ENCODE data around the gene FGF19.

- TF ChIP-seq SP1 (IDR thresholded peaks at IDR 0.05) (no peak), FOXA1 (IDR thresholded peaks at IDR 0.05) (no peak), L3MBTL2 (conservative IDR thresholded peaks at IDR 0.05) (no peak), CTBP1 (IDR thresholded peaks at IDR 0.05; ENCODE audit: borderline replicate concordance) (no peak), BHLHE40 (IDR thresholded peaks at IDR 0.05; ENCODE audit: borderline replicate concordance) (no peak), TARDBP (IDR thresholded peaks at IDR 0.05) (no peak), HDGF (IDR thresholded peaks at IDR 0.05; ENCODE audit: borderline replicate concordance) (no peak)
- TF ChIP-seq, protein P1, sequence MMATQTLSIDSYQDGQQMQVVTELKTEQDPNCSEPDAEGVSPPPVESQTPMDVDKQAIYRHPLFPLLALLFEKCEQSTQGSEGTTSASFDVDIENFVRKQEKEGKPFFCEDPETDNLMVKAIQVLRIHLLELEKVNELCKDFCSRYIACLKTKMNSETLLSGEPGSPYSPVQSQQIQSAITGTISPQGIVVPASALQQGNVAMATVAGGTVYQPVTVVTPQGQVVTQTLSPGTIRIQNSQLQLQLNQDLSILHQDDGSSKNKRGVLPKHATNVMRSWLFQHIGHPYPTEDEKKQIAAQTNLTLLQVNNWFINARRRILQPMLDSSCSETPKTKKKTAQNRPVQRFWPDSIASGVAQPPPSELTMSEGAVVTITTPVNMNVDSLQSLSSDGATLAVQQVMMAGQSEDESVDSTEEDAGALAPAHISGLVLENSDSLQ (IDR thresholded peaks at IDR 0.05), result no peak
Observed at GRCh38 chr11:69718912-69719311, 15.1 kb upstream of the FGF19 start.

Measured in HEK293T (cell line).